NCI-H345 treated with DMSO at 0.1 percent for 48 hours (cell line): Measurements from ENCODE around the gene FAM50B.
"Not testable (repeated sequence)": the region's sequence is repeated elsewhere in the genome, so short reads cannot be mapped to it uniquely, and the experiment has no call there.

Experiments
- DNase-seq: peaks from one replicate; lab custom pipeline; 2025; ENCODE audit not compliant: unreplicated experiment; lab: John Stamatoyannopoulos, UW

FAM50B gene

GRCh38 chr6:3847521-3847920, 1.7 kb upstream of the FAM50B start:
- DNase-seq, result no peak

DNA sequence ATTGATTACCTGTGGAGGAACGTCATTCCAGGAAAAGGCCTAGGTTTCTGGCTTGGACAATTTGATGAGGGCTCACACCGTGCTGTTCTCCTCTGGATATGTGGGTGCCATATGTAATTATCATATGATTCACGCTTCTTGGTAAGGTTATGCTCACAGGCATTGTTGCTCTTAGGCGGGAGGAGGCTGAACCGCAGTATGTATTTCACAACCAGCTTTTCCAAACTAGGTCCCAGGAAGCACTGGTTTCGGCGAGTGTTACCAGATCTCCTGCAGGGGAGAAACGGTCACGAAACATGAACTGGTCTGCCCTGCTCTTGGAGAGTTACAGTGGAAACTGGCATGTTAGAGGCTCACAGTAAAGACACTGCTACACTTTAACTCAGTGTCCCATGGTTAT, 793 bp upstream of the FAM50B start:
- DNase-seq, result no peak

- no peak for DNase-seq
These were observed 693 bp downstream of the FAM50B start for GRCh38 chr6:3849681-3850450.

GRCh38 chr6:3850451-3851203, 1.5 kb downstream of the FAM50B start:
- no peak for DNase-seq

DNA sequence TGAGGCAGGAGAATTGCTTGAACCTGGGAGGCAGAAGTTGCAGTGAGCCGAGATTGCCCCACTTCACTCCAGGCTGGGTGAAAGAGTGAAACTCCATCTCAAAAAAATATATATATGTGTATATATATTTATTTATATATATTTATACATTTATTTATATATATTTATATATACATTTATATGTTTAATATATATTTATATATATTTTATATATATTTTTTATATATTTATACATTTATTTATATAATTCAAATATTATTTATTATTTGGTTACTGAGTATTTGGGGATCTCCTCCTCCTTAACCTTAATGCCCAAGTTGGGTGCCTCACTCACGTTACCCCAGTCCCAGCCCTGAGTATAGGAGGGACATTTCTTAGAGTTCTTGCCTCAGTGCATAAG, 2.7 kb downstream of the FAM50B start:
- no peak for DNase-seq

DNA sequence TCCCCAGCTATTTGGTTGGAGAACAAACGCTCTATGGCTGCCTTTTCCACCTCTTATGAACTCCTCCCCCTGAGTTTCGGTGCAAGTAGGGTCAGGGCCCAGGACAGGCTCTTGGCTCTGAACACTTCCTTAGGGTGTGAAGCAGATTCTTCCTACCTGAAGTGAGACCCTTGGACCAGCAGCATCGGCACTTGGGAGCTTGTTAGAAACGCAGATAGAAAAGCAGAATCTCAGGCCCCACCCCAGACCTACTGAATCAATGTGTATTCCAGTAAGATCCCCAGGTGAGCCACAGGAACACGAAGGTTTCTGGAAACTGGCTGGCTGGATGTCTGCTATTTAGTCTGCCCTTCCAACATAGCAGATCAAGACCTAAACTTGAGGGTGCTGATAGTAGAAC, 3.2 kb downstream of the FAM50B start:
- no peak for DNase-seq

- no peak for DNase-seq
These were observed 6.7 kb downstream of the FAM50B start for GRCh38 chr6:3855866-3856265.

- DNase-seq, result no peak
These were observed 7.4 kb downstream of the FAM50B start for GRCh38 chr6:3856576-3856975.

GRCh38 chr6:3857468-3858456, 8.6 kb downstream of the FAM50B start:
- no peak for DNase-seq

DNA sequence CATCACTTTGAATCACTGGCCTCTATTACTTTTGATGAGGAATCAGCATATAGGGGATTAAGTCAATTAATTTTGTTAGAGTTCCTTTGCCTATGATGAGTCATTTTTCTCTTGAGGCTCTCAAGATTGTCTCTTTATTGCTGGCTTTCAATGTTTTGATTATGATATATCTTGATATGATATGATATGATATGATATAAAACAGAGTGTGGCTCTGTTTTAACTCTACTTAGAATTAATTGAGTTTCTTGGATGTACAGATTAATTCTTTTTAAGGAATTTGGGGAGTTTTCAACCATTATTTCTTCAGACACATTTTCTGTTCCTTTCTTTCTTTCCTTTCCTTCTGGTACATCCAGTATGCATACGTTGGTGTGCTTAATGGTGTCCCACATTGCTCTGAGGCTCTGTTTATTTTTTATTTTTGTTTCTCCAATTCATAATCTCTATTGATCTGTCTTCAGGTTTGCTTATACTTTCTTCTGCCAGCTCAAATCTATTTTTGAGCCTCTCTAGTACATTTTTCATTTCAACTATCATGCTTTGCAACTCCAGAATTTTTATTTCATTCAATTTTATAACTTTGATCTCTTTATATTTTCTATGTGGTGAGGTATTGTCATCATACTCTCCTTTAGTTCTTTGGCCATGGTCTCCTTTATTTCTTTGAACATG, 10.8 kb downstream of the FAM50B start:
- DNase-seq, result no peak

DNA sequence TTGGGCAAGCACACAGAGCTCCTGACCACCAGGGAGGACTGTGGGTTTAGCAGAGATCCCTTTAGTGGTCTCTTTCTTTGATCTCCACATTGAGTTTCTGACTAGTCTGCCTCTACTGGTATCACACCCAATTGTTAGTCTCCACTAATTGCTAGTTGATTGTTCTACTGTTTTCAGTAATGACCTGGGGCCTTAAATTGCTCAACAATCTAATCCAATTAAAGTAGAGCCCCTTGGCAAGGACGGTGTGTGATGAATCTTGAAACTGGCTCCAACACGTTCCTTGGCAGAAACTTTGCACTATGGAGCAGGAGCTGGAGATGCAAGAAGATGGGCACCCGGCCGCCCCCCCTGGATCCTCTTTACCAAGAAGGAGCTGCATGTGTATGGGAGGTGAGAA, 12.3 kb downstream of the FAM50B start:
- no peak for DNase-seq

DNA sequence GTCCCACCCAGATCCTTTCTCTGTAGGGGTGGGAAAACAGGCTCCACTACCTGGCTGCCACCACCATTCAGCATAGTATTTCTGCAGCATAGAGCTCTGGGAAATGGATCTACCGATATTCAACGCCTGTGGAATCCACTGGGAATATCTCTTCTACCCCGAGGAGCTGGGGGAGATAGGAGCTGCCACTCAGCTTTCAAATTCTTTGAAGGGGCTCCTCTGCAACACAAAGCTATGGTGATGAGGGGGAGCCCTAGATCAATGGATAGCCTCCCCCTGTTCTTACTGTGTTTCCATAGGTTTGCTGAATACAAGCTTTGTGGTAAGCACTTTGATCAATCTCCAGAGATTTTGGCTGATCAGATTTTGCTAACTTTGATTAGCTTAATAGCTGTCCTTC, 12.9 kb downstream of the FAM50B start:
- no peak for DNase-seq

GRCh38 chr6:3863322-3863721, 14.1 kb downstream of the FAM50B start:
- not testable (repeated sequence) for DNase-seq

DNA sequence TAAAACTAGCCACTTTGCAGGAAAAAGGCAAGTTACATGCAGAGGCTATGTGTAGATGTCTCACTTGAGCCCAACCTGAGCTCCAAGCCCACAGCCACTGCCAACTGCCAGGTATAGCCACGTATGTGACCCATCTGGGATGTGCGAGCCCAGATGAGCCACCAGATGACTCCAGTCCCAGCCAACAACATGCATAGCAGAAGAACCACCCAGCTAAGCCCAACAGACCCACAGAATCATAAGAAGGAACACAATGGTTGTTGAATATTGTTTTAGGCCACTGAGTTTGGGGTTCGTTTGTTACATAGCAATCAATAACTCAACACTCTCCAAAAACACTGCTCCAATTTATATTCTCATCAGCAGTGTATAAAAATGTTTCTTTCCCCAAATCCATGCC, 16.3 kb downstream of the FAM50B start:
- no peak for DNase-seq

DNA sequence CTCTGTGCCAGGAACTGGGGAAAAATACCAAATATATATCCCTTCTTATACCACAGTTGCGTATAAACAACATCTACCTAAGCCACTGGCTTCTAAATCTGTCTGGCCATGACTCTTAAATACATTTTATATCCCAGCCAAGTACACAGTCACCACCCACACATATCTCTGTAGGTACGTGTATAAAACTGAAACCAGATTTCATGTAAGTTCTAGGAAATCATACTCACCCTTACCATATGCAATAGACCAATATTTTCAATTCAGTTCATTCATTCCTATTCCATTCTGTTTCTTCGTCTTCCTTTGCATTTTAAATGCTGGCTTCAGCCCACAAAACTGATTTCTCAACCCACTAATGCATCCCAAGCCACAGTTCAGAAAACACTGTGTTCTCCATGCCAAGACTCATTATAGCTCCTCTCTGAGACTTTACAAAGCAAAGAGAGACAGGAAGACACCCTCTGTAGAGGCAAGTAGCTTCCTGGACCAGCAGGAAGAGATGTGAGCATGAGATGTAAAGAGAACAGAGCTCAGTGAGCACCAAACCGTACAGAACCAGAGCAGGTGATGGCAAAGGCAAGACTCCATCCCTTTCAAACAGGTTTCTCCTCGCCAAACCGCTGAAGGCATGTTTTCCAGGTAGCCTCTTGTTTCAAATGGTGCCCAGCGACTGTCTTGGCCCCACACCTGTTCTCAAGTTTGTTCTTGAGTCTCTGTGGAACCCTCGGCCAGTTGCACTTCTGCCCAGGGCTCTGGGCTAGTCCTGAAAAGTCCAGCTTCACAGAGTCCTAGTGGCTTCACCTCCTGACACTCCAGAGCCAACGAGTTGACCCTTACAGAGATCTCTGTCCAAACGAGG, 18.7 kb downstream of the FAM50B start:
- DNase-seq, result no peak

- no peak for DNase-seq
These were observed 19.4 kb downstream of the FAM50B start for GRCh38 chr6:3868544-3868943.

DNA sequence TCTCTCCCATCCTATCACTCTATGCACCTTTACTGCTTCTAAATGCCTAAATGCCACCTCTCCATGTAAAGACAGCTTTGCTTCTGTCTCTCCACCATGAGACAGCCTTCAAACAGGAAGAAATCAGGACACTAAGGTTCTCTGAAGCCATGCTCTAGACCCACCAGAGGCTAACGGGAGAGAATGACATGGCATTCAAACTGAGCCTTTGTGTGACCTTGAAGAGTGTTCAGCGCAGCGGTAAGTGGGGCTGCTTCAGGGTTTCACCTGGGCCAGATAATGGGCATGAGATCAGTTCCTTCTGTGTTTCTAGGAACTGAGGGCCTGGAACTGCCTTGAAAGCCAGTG, 20.1 kb downstream of the FAM50B start:
- DNase-seq, result no peak

DNA sequence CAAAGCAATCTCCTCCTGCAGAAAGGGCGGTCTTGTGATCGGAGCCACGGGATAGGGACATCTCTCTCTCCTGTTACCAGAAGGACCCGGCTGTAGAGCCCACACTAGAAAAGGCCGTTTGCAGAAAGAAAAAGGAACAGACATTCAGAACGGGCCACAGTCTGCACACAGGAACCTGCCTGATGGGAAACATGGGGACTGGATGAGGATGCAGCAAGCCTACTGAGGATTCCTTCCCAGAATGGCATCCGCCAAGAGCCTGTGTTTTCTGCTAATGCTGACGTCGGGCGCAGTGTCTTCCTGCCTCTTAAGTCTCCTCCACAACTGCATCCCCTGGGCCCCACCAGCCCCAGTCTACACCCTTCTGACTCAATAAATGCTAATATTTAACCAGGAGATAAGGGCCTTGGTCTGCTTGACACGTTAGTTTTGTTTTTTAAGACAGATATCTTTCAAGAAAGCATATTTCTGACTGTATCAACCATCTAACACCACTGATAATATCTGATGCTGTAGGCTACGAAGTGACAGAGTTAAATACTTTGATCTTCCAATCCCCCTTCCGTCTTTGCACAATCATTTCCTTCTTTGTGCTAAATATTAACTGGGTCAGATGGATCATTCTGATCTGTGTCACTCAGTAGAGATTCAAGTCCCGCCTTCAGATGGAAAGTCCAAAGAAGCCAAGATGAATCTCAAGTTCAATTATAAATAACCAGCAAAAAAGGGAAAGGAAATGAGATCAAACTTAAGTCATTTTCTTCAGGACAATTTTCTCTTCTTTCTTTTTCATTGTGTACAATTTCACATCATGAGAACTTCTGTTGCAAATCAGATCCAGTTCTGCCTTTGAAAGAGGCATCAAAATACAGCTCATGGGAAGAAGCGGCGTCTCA, 20.7 kb downstream of the FAM50B start:
- no peak for DNase-seq

DNA sequence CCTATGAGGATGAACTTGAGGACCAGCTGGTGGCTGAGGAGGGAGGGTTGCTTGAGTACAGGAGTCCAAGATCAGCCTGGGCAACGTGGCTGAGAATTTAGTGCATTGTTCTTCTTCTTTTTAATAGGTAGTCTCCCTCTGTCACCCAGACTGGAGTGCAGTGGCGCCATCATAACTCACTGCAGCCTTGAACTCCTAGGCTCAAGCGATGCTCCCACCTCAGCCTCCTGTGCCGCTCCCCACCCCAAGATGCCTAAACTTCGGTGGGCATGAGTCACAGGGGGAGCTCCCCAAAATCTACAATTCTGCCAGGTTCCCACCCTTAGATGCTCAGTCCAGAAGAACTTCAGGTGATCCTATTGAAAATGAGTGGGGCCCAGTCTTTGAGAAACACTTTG, 21.4 kb downstream of the FAM50B start:
- no peak for DNase-seq
